Effector CD4-positive, alpha-beta T cell (primary cell): Measurements from ENCODE around the gene FAM114A2.
A peak's percentile ranks its signal among the peaks of the same experiment; 100 is the strongest.

Experiments used
- DNase-seq: peaks from one replicate; pipeline ENCODE4 v3.0.0-alpha.2; 2020

FAM114A2 gene

DNA sequence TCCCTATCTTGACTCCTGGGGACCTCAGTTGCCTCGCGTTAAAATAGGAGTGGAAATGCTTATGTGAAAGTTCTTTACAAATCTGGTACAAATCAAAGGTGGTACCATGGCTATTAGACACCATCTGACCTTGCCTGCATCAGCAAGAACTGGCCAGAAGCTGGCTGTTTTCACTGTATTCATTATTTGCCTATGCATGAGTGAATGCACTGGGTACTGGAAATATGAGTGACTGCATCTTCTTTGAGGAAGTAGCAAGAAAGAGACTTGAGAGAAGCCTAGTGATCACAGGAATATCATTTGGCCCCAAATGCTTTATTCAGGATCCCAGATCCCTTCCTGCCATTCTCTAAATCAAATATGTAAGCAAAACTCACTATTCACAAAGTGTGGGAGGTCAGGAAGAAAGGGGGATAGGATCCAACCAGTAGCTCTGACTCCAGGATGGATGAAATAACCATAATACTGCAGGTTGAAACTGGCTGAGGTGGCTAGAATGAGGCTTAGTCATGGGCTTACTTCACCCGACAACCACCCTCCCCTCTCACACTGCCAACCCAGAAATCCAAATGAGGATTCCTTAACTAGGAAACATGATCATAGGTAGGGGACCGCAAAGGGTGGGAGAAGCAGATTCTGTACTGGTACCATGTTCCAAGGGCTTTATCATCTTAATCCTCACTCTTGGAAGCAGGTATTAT is 56.7 kb downstream of the FAM114A2 start:
- DNase-seq: no peak

DNA sequence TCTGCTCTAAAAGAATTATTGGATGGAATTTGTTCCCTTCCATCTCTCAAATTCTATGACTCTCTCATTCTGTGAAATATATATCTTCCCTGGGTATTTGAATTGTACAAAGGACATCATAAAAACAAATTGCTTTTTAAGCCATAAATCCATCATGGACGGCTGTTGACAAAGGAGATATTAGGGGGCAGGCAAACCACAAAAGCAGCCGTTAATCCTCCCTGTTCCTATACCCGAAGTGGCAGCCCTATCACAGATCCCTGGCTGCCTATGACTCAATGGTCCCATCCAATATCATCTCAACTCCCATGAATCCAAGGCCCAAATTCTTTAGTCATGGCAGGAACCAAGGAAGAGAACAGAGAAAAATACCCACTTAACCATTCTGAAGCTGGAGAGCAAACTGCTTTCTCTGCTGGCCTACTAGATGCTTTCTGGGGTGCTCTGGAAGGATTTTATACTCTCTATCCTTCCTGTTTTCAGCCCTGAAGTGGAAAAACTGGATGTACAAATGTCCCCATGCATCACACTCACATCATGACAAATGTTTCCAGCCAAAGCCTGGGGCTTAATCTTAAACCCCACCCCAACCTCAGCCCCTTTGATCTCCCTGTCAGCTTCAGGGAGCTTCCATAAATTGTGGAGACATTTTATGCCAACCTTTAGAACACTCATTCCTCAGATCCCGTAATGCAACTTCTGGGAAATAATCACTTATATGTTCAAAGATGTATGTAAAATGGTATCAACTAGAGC is 59.5 kb downstream of the FAM114A2 start:
- no peak for DNase-seq

DNA sequence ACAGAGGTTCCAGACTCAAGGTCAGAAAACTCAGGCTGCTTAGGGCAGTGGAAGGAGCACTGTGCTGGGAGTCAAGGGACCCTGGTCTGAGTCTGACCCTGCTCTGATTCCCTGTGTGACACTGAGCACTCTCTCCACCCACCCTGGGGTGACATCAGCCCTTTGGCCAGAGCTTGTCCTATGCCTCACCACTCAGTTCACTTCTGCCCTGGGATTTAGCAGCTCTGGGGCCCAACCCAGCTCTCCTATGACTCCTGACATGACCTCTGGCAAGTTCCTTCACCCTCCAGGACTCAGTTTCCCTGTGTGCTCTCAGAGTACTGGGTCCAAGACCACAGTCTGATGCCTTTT is 63.9 kb downstream of the FAM114A2 start:
- no peak for DNase-seq

DNA sequence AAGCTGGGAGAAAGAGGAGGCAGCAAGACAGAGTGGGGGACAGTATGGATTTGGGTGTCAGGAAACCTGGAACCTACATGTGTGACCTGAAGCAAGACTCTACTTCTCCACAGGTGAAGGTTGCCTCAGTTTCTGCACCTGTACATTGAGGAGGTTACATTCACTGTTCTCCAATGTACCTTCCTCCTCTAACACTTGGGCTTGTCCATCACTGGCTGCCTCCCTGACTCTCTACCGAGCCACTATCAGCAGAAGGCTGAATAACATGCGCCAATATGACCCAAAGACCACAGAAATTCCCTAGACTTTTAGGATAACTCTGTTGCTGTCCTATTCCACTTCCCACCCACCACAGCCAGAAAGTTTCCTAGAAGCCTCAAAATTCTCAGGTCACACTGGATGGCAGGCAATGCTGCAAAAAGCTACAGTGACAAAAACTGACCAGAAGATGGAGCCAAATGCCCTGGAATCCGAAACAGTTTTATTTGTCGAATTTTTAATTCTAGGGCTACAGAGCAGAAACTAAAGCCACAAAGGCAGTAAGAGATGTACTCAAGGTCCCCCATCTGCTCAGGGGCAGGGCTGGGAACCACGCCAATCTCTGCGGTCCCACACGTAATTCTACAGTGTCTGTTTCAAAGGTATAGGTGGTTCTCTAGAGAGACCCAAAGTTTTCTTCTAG is 64.4 kb downstream of the FAM114A2 start:
- DNase-seq: no peak

DNA sequence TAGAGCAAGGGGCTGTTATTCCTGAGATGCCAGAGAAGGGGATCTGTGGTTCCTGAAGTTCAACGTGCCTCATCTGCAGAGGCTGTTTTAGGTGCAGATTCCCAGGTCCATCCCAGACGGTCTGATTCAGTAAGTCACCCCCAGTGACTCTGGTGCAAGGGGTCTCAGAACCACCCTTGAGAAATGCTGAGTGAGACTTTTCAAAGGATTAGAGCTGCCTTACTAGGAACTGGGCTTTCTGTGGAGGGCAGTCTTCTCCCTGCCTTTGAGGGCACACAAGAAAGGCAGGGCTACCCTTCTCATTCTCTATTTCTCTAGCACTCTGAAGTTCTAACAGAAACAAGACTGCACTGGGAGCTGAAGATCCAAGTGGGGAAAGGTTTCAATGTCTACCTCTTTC is 66.5 kb downstream of the FAM114A2 start:
- DNase-seq: no peak

DNA sequence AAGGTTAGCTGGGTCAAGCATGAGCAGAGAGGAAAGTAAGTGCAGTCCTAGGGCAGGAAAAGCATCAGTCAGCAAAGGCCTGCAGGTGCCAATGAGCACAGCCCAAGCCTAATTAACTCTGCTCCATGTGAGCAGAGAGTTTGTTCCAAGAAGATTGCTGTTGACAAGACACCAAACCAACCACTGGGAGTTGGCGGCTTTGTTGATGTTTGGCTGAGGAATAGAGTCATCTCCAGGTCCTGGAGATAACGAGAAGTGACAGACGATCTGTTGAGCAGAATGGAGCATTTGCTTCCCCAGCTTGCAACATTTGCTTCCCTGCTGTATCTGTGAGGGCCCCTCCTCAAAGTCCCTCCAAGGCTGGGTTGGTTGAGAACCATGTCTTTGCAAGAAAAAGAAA is 68.2 kb downstream of the FAM114A2 start:
- no peak for DNase-seq

DNA sequence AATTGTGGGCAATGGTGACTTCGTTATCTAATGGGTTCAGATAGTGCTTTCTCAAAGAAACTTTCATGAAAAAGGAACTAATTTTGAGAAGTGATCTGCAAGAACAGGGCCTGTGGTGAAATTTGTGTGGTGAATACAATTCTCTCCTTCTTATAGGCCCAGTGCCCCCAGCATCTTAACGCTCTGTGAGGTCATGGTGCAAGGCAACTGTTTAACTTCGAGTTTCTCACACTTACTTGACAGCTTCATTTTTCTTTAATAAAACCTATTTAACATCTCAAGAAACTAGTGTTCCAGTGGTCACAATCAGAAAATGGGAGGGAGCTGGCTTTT is 69.2 kb downstream of the FAM114A2 start:
- no peak for DNase-seq

DNA sequence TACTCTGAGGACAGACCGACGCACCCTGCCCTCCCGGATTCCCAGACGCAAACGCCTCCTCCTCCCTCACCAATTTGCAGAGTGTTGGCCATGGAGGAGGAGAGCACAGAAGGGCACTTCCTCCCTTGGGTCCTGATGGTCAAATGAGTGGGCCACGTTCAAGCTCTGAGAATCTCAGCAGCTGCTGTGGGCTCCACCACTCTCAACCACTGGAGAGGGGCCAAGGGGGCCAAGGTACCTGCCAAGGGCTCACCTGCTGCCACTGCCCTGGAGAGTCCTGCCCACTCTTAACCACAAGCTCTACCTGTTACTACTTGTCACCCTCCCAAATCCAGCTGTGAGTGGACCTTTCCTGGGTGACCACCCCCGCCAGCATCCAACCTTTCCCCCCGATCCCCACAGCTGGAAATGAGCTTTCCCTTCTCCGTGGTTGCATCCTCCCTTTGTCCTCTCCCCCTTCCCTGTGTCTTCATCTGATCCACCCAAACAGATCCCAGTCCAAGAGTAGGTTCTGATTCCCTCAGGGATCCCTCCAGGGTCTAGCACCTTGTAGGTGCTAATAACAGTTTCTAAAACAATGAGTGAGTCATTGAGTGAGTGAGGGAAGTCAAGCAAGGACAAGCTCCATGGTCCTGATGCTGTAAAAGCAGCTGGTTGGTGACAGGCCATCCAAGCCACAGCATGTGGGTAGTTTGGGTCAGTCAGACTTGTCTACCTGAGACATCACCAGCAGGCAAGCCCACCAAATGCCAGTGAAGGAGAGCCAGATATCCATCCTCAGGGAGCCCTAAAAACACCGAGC is 69.7 kb downstream of the FAM114A2 start:
- no peak for DNase-seq

DNA sequence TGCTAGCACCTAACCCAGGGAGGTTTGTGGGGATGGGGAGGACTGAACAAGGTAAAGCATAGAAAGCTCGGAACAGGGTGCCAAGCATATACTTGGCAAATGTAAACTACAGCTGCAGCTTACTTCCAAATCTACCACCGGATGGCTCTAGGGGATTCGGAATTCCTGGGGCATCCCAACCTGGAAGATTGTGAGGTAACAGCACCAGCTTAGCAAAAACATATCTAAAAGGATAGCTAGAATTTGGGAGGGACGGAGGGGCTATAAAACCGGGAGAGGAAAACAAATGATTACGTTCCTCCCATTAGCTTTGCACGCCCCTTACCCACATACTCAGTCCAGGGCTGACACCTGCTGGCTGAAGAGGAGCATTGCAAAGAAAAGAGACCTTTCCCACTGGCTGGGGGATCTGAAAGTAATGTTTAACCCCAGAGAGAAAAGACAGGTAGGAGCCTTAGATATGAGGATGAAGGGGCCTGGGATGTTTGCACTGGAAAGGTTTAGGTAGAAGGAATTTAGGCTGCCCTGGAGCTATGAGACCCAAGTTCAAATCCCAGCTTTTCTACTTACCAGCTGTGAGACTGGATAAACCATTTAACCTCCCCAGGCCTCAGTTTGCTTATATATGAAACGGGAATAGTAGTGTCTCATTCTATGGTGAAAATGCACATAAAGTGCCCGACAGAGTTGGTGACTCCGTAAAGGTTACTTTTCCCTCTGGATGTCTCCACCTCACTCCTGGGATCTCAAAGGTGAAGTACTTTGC is 73.6 kb downstream of the FAM114A2 start:
- peak; percentile 5 for DNase-seq

DNA sequence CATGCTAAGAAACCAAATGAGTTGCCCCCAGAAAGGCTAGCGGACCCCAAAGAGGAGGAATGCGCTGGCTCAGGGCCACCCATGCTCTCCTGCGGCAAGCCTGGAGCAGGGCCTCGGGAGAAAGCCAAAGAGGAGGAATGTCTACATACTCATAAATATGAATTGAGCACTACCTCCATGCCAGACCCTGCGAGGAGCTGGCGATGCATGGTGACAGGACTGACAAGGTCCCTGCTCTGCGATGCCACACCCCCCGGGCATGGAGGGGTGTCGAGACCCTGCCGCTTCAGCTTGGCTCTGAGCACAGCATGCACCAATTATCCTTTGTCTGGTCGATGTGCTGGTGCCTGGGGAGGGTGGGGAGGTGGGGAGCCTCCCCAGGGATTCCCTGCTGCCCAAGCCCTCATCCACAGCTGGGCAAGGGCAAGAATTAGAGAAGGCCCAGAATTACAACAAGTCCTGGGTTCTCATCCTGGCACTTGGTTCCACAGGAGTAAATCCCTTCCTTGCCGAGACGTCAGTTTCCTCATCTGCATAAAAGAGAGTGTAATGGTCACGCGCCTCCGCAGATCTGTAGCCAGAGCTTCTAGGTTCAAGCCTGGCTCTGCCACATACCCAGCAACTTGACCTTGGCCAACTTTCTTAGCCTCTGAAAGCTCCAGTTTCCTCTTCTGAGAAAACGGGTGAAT is 74.4 kb downstream of the FAM114A2 start:
- DNase-seq: no peak

DNA sequence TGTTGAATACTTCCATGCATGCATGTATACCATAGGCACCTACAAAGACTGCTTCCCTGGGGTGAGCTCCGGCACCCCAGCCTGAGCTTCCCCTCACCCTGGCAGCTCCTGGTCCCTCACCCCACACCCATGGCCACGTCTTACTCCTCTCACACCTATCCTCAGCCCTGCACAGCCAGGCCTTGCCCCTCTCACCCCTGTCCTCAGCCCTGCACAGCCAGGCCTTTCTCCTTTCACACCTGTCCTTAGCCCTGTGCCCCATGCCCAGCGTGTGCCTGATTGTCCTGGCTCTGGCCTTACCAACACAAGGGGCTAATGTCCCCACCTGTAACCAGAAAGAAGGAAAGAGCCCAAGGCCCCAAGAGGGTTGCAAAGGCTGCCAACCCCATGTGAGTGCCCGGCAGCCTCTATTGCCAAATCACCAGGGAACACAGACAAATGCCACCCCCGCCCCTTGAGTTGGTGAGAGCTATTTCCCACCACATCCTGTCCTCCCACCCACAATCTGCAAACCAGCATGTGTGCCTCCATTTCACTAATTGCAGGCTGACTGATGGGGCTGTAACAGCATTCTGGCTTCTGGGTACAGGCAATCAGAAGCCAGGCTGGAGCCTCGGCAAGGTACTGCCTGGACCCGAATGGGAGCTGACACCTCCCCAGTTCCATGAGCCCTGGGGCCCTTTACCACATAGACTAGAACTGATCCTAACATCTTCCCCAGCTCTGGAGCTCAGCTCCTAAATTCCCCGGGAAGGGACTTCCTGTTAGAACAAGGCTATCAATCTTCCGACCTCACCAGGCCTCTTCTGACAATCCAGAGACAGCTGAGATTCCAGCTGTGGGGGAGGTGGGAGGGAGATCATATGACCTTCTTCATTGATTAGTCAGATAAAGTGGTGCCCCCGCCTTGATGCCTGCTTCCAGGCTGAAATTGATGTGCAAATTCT is 78.2 kb downstream of the FAM114A2 start:
- no peak for DNase-seq

DNA sequence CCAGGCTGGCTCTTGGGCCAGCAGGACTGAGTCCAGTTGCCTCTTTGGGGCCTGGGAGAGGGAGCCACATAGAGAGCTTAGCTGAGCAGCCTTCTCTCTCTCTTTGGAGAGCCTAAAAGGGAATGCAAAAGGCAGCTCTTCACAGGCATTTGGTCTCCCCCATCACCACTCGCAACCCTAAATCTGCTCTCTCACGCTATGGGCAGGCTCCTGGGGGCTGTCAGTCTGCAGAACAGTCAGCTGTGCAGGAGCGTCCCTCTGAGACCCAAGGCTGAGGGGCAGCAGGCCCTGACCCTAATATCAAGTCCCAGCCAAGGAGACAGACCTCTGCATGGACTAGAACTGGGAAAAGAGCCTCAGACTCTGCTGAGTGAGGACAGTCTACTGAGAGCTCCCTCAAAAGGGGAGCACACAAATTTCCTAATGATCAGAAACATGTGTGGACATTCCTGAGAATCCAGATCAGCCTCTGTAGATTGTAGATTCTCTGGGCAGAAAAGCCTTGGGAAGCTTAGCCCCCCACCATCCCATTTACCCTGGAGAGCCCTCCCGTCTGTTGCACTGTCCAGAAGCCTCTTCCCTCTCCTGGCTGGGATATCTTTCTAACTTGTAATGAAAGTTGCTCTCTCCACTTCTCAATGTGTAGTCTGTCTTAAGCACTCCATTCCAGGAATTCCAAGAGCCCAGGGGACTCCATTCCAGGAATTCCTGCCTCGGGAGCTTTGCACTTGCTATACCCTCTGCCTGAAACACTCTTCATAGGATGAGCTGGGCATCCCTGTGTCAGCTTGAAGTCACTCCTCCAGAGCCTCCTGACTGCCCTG is 79.4 kb downstream of the FAM114A2 start:
- DNase-seq: no peak

DNA sequence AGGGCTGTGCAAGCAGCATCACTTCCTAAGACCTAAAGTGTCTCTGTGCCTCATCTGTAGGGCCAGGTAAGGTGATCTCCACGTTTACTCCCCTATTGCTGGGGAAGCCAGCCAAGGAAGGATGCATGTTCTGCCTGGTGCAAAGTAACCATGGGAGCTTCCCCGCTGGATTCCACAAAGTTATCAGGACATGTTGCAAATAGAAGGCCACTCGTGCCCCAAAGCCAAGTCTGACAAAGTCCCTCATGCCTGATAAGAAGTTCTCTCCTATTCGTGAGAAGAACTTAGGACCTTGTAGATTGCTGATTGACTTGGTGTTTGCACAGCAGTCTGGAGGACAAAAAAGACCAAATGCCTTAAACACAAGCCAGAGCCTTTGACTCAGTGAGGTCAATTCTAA is 81.5 kb downstream of the FAM114A2 start:
- no peak for DNase-seq

DNA sequence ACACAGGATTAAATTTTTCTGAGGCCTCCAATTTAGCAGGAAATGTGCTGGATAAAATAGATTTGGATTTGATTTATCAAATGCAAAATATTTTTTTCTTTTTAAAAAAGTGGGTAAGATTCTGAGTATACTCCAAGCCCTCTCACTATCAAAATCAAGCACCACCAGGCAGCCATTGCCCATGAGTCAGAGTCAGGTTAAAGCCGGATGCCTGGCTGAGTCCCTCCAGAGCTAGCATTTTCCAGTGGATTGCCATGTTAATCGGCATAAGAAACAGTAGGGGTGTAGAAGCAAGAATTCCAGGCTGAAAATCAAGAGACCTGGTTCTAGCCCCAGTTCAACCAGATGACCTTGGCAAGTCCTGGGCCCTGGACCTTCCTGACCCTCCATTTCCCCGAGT is 85.3 kb downstream of the FAM114A2 start:
- no peak for DNase-seq

DNA sequence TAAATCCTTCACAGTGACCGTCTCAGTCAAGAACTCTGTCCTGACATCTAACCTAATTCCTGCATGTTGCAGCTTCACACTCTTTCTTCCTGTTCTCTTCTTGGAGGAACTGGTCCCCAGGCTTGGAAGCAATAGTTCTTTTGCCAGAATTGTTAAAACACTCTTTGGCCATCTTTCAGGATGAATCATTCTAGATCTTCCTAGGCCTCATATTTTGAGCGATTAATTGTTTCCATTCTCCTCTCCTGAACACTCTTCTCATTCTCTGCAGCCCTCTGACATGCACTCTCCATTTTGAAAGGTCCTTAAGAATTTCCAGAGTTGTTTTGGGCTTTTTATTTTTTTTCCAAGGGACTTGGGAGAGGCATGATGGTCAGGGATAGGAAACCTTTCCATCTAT is 85.8 kb downstream of the FAM114A2 start:
- no peak for DNase-seq

DNA sequence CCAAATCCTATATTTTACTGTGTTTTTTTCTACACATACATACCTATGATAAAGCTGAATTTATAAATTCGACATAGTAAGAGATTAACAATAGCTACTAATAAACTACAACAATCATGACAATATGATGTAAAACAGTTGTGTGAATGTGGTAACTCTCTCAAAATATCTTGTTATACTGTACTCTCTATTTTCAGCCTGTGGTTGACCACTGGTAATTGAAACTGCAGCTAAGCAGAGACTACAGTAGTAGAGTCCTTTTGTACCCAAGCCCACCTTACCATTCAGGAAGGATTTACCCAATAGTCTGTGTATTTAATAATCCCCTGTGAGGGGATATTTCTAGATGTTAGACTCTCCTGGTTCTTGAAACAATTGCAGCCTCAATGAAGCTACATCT is 86.7 kb downstream of the FAM114A2 start:
- DNase-seq: no peak

DNA sequence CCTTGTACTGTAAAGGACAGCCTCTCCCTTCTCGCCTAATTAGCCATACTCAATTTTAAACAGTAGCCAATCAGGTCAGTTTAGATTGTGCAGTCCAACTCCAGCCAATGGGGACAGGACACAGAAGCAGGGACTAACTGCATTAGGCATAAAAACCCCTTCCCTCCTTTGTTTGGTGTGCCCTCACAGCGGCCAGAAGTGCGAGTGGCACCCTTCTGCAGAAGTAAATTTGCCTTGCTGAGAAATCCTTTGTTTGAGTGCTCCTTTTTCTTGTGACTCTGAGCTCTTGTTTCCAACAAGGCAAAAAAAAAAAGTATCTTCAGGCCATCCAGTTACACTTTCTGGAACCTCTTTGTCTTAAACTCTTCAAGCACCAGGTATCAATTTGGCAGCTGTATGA is 97.4 kb downstream of the FAM114A2 start:
- no peak for DNase-seq
